ENCODE measurements around the gene PCDHGA5.
"Not testable (repeated sequence)": the region's sequence is repeated elsewhere in the genome, so short reads cannot be mapped to it uniquely, and the experiment has no call there.

Gene PCDHGA5

GRCh38 chr5:141399555-141400258 lies 35.7 kb downstream of the PCDHGA5 start:
- DNase-seq (ENCODE audit: extremely low read depth, insufficient read length), result no peak
- Histone ChIP-seq H3K4me3 (replicated peaks; ENCODE audit: low read depth, low read length) (no peak overlapping the region), H3K36me3 (ENCODE audit: control insufficient read depth, insufficient read depth, low read length) (no peaks in the 10 kb centered on the region), H3K27me3 (replicated peaks; ENCODE audit: control insufficient read depth, insufficient read depth, low read length) (no peaks in the 10 kb centered on the region)
- no peak for TF ChIP-seq CTCF (IDR thresholded peaks at IDR 0.05; ENCODE audit: insufficient read depth, low read length, poor library complexity, severe bottlenecking)

- Histone ChIP-seq H3K4me3 (replicated peaks; ENCODE audit: low read depth, low read length) (no peak within 1 kb of the TSS), H3K36me3 (ENCODE audit: control insufficient read depth, insufficient read depth, low read length) (no peaks in the 10 kb centered on the region), H3K27me3 (replicated peaks; ENCODE audit: control insufficient read depth, insufficient read depth, low read length) (no peaks in the 10 kb centered on the region)
- DNase-seq (ENCODE audit: extremely low read depth, insufficient read length), result no peak
- TF ChIP-seq CTCF (IDR thresholded peaks at IDR 0.05; ENCODE audit: insufficient read depth, low read length, poor library complexity, severe bottlenecking), result peak; percentile 14
These were observed 38.7 kb downstream of the PCDHGA5 start, which contains the start of gene PCDHGA9 for GRCh38 chr5:141402553-141403243. TSS of gene PCDHGA9 (plus strand) at chr5:141402778. CDS start at chr5:141402953, 175 bp downstream.

GRCh38 chr5:141403387-141403786 lies 39.4 kb downstream of the PCDHGA5 start:
- TF ChIP-seq CTCF (IDR thresholded peaks at IDR 0.05; ENCODE audit: insufficient read depth, low read length, poor library complexity, severe bottlenecking), result no peak
- H3K27me3 ChIP-seq (replicated peaks; ENCODE audit: control insufficient read depth, insufficient read depth, low read length), result no peaks in the 10 kb centered on the region

GRCh38 chr5:141407790-141408505 lies 44.0 kb downstream of the PCDHGA5 start, which contains the start of gene PCDHGB6:
TSS of gene PCDHGB6 (plus strand) at chr5:141408021. CDS start at chr5:141408203, 182 bp downstream.
- H3K36me3 ChIP-seq (ENCODE audit: control insufficient read depth, insufficient read depth, low read length); H3K4me3 ChIP-seq (replicated peaks; ENCODE audit: low read depth, low read length); DNase-seq (ENCODE audit: extremely low read depth, insufficient read length); H3K27me3 ChIP-seq (replicated peaks; ENCODE audit: control insufficient read depth, insufficient read depth, low read length): not testable (repeated sequence)
- peak; percentile 32 for TF ChIP-seq CTCF (IDR thresholded peaks at IDR 0.05; ENCODE audit: insufficient read depth, low read length, poor library complexity, severe bottlenecking)

More at GRCh38 chr5:141403387-141403786, 39.4 kb downstream of the PCDHGA5 start:
- Histone ChIP-seq H3K4me3 (replicated peaks; ENCODE audit: low read depth, low read length) (no peak overlapping the region), H3K36me3 (ENCODE audit: control insufficient read depth, insufficient read depth, low read length) (no peaks in the 10 kb centered on the region)
- no peak for DNase-seq (ENCODE audit: extremely low read depth, insufficient read length)

GRCh38 chr5:141409598-141410306 lies 45.8 kb downstream of the PCDHGA5 start:
- Histone ChIP-seq H3K4me3 (replicated peaks; ENCODE audit: low read depth, low read length) (no peak overlapping the region), H3K27me3 (replicated peaks; ENCODE audit: control insufficient read depth, insufficient read depth, low read length) (no peaks in the 10 kb centered on the region), H3K36me3 (ENCODE audit: control insufficient read depth, insufficient read depth, low read length) (no peaks in the 10 kb centered on the region)
- no peak for DNase-seq (ENCODE audit: extremely low read depth, insufficient read length)
- no peak for TF ChIP-seq CTCF (IDR thresholded peaks at IDR 0.05; ENCODE audit: insufficient read depth, low read length, poor library complexity, severe bottlenecking)
